H9 (cell line): ENCODE results near the gene ABCC2. TPM values are rescaled to one million over a fixed set of nuclear protein-coding genes. Genes with fewer than 3 reads are reported as not detected.

Source experiments
- DNase-seq: peaks from one replicate; pipeline ENCODE4 v3.0.0-alpha.2; 2017
- H2AFZ ChIP-seq: one replicate; pipeline ENCODE4 v1.6.1; 2013; ENCODE audit warnings: mild to moderate bottlenecking, low read length, control low read depth, moderate library complexity
- H2AK5ac ChIP-seq: 2 replicates; pipeline ENCODE4 v1.6.1; 2013; ENCODE audit warnings: low read length, control low read depth, mixed read lengths; ENCODE audit not compliant: insufficient read length
- H2BK120ac ChIP-seq: one replicate; pipeline ENCODE4 v1.6.1; 2013; ENCODE audit warnings: low read depth, mild to moderate bottlenecking, low read length, control low read depth, inconsistent platforms; ENCODE audit not compliant: poor library complexity, severe bottlenecking
- H2BK12ac ChIP-seq: 2 replicates; pipeline ENCODE4 v1.6.1; 2013; ENCODE audit warnings: low read length, control low read depth, mixed read lengths, low read depth; ENCODE audit not compliant: insufficient read length
- H2BK15ac ChIP-seq: 2 replicates; pipeline ENCODE4 v1.6.1; 2013; ENCODE audit warnings: low read depth, low read length, control low read depth
- H2BK20ac ChIP-seq: one replicate; pipeline ENCODE4 v1.6.1; 2013; ENCODE audit warnings: low read depth, mild to moderate bottlenecking, low read length, control low read depth, inconsistent platforms; ENCODE audit not compliant: poor library complexity, severe bottlenecking
- H2BK5ac ChIP-seq: 2 replicates; pipeline ENCODE4 v1.6.1; 2013; ENCODE audit warnings: low read length, control low read depth, mixed read lengths; ENCODE audit not compliant: insufficient read length
- H3K14ac ChIP-seq: 2 replicates; pipeline ENCODE4 v1.6.1; 2013; ENCODE audit warnings: low read length, control low read depth; ENCODE audit not compliant: insufficient read depth
- H3K18ac ChIP-seq: 2 replicates; pipeline ENCODE4 v1.6.1; 2013; ENCODE audit warnings: low read depth, mild to moderate bottlenecking, mixed read lengths, low read length, control low read depth; ENCODE audit not compliant: insufficient read length
- H3K23ac ChIP-seq: 2 replicates; pipeline ENCODE4 v1.6.1; 2013; ENCODE audit warnings: low read length, control low read depth, mixed read lengths, low read depth; ENCODE audit not compliant: insufficient read length
- H3K23me2 ChIP-seq: 2 replicates; pipeline ENCODE4 v1.6.1; 2013; ENCODE audit warnings: low read depth, mild to moderate bottlenecking, mixed read lengths, low read length, control low read depth; ENCODE audit not compliant: insufficient read length, poor library complexity, severe bottlenecking
- H3K27ac ChIP-seq: 2 replicates; pipeline ENCODE4 v1.5.1; 2013; ENCODE audit warnings: low read length, control low read depth, mixed read lengths, low read depth; ENCODE audit not compliant: insufficient read length
- H3K27me3 ChIP-seq: 2 replicates; pipeline ENCODE4 v1.6.1; 2013; ENCODE audit warnings: low read length, control low read depth, inconsistent platforms; ENCODE audit not compliant: insufficient read depth
- H3K4ac ChIP-seq: 2 replicates; pipeline ENCODE4 v1.6.1; 2013; ENCODE audit warnings: low read depth, mild to moderate bottlenecking, control low read depth, inconsistent platforms, low read length, moderate library complexity
- H3K4me1 ChIP-seq: 2 replicates; pipeline ENCODE4 v1.6.1; 2013; ENCODE audit warnings: low read length, control low read depth, inconsistent platforms; ENCODE audit not compliant: insufficient read depth
- H3K4me2 ChIP-seq: 2 replicates; pipeline ENCODE4 v1.6.1; 2013; ENCODE audit warnings: low read length, control low read depth, mixed read lengths; ENCODE audit not compliant: insufficient read length, insufficient read depth
- H3K56ac ChIP-seq: 2 replicates; pipeline ENCODE4 v1.6.1; 2013; ENCODE audit warnings: low read depth, mild to moderate bottlenecking, mixed read lengths, low read length, control low read depth; ENCODE audit not compliant: insufficient read length
- H3K79me1 ChIP-seq: 2 replicates; pipeline ENCODE4 v1.6.1; 2013; ENCODE audit warnings: low read depth, mild to moderate bottlenecking, moderate library complexity, low read length, control low read depth, inconsistent platforms; ENCODE audit not compliant: insufficient read depth, poor library complexity, severe bottlenecking
- H3K79me2 ChIP-seq: 2 replicates; pipeline ENCODE4 v1.6.1; 2013; ENCODE audit warnings: low read length, control low read depth, inconsistent platforms; ENCODE audit not compliant: insufficient read depth
- H3K9ac ChIP-seq: 2 replicates; pipeline ENCODE4 v1.6.1; 2013; ENCODE audit warnings: low read length, control low read depth, mixed read lengths; ENCODE audit not compliant: insufficient read length; ENCODE audit errors: extremely low read depth
- H3K9me3 ChIP-seq: one replicate; pipeline ENCODE4 v1.6.1; 2013; ENCODE audit warnings: low read depth, low read length, inconsistent platforms; ENCODE audit not compliant: control insufficient read depth
- H3T11ph ChIP-seq: one replicate; pipeline ENCODE4 v1.6.1; 2013; ENCODE audit warnings: mild to moderate bottlenecking, low read length, control low read depth, inconsistent platforms
- H4K20me1 ChIP-seq: one replicate; pipeline ENCODE4 v1.6.1; 2013; ENCODE audit not compliant: control insufficient read depth, insufficient read length, insufficient read depth
- H4K5ac ChIP-seq: 2 replicates; pipeline ENCODE4 v1.6.1; 2013; ENCODE audit warnings: low read depth, mild to moderate bottlenecking, mixed read lengths, low read length, control low read depth; ENCODE audit not compliant: insufficient read length
- H4K8ac ChIP-seq: replicated peaks from 2 replicates; pipeline ENCODE4 v1.6.1; 2013; ENCODE audit warnings: low read length, control low read depth, mixed read lengths, low read depth; ENCODE audit not compliant: insufficient read length
- H4K91ac ChIP-seq: 2 replicates; pipeline ENCODE4 v1.6.1; 2013; ENCODE audit warnings: low read depth, mild to moderate bottlenecking, moderate library complexity, mixed read lengths, low read length, control low read depth; ENCODE audit not compliant: insufficient read length
- H3K27ac Mint-ChIP-seq, 3 experiments: 2 replicates in 2 of 3; 3 replicates in 1 of 3; pipeline ENCODE4 v1.8.0; 2020 to 2021; ENCODE audit warnings: mixed read lengths in 3 of 3, mild to moderate bottlenecking in 1 of 3, moderate library complexity in 1 of 3
- H3K27me3 Mint-ChIP-seq: 2 replicates; pipeline ENCODE4 v1.8.0; 2021; ENCODE audit warnings: low read depth, mild to moderate bottlenecking, moderate library complexity, mixed read lengths
- H3K36me3 Mint-ChIP-seq, 3 experiments: 2 replicates in 2 of 3; 3 replicates in 1 of 3; pipeline ENCODE4 v1.8.0; 2020 to 2021; ENCODE audit warnings: low read depth in 3 of 3, mixed read lengths in 3 of 3; ENCODE audit not compliant: insufficient read depth in 1 of 3
- H3K4me1 Mint-ChIP-seq, 2 experiments: 2 replicates each; pipeline ENCODE4 v1.8.0; 2020; ENCODE audit warnings: mixed read lengths in 2 of 2
- H3K4me3 Mint-ChIP-seq, 2 experiments: 2 replicates in 1 of 2; 3 replicates in 1 of 2; pipeline ENCODE4 v1.8.0; 2020 to 2021; ENCODE audit warnings: mild to moderate bottlenecking in 2 of 2, mixed read lengths in 2 of 2, moderate library complexity in 1 of 2
- H3K9me3 Mint-ChIP-seq, 2 experiments: 2 replicates in 1 of 2; 3 replicates in 1 of 2; pipeline ENCODE4 v1.8.0; 2020; ENCODE audit warnings: mild to moderate bottlenecking in 2 of 2, mixed read lengths in 2 of 2, moderate library complexity in 1 of 2
- WGBS: extraction: QIAGEN DNeasy Blood & Tissue Kit; methylation state at CpG from one replicate; pipeline ENCODE4 v1.1.7; 2013; ENCODE audit warnings: missing lambda C conversion rate, low lambda C conversion rate, mixed read lengths; ENCODE audit not compliant: insufficient read length; ENCODE audit errors: extremely low coverage; 5-methylcytosine and 5-hydroxymethylcytosine counted together
- total RNA-seq: library from RNA; stranded (reverse); gene quantifications from 2 replicates; pipeline ENCODE4 v1.2.1, GENCODE V29; 2021
- TF ChIP-seq, protein P1 (sequence below): fragments of 200-600 bp; sonication (generic); conservative IDR thresholded peaks from 3 replicates; pipeline ENCODE4 v1.8.0; 2021; ENCODE audit warnings: antibody characterized with exemption, mild to moderate bottlenecking

ABCC2 gene
- total RNA-seq, 1 experiment from 2014 or later = 0.68 TPM

DNA sequence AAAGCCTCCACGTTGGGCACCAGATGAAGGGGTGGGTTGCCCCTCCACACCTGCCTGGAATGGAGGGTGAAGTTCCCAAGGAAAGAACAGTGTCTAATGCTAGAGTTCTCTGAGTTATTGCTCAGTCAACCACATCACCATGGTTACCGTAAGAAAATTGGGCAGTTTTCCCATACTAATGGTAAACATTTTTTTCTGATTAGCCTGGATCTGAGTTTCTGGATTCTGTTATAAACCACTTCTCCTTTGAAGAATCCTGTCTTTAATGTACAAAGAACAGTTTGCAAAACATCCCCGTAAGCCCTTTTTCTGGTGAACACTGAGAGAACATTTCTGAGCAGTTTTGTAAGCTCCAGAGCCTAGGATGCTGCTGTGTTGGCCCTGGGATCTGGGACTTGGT lies 45.5 kb downstream of the ABCC2 start:
- Histone ChIP-seq H3K18ac (no peak overlapping the region), H2AFZ (no peak overlapping the region), H3K4me1 (no peaks in the 10 kb centered on the region), H3K4ac (no peak overlapping the region), H2AK5ac (no peak overlapping the region), H3K23me2 (no peaks in the 10 kb centered on the region), H3K14ac (no peak overlapping the region), H3K4me2 (no peak overlapping the region), H3K9ac (no peak overlapping the region), H3K23ac (no peak overlapping the region), H4K91ac (no peak overlapping the region), H3K9me3 (no peaks in the 10 kb centered on the region), H3K79me2 (no peaks in the 10 kb centered on the region), H4K8ac (no peak overlapping the region), H4K20me1 (no peaks in the 10 kb centered on the region), H3K27me3 (no peaks in the 10 kb centered on the region), H3K56ac (no peak overlapping the region), H2BK12ac (no peak overlapping the region), H3K79me1 (no peaks in the 10 kb centered on the region), H3T11ph (no peak overlapping the region), H3K27ac (no peak overlapping the region), H4K5ac (no peak overlapping the region), H2BK120ac (no peak overlapping the region), H2BK5ac (no peak overlapping the region), H2BK20ac (no peak overlapping the region), H2BK15ac (no peak overlapping the region)
- peaks cover 4 to 5% of the 10 kb centered on the region in 2 experiments; a peak in 2 of 5 replicates for H3K9me3 Mint-ChIP-seq
- no CpG with 5 or more reads among the region's 3 CpGs for WGBS
- H3K4me3 Mint-ChIP-seq = no peak overlapping the region
- H3K36me3 Mint-ChIP-seq = no peaks in the 10 kb centered on the region; a peak in 2 of 7 replicates
- no peaks in the 10 kb centered on the region; a peak in 1 of 4 replicates for H3K4me1 Mint-ChIP-seq
- H3K27me3 Mint-ChIP-seq = peaks cover 4% of the 10 kb centered on the region
- TF ChIP-seq, protein P1, sequence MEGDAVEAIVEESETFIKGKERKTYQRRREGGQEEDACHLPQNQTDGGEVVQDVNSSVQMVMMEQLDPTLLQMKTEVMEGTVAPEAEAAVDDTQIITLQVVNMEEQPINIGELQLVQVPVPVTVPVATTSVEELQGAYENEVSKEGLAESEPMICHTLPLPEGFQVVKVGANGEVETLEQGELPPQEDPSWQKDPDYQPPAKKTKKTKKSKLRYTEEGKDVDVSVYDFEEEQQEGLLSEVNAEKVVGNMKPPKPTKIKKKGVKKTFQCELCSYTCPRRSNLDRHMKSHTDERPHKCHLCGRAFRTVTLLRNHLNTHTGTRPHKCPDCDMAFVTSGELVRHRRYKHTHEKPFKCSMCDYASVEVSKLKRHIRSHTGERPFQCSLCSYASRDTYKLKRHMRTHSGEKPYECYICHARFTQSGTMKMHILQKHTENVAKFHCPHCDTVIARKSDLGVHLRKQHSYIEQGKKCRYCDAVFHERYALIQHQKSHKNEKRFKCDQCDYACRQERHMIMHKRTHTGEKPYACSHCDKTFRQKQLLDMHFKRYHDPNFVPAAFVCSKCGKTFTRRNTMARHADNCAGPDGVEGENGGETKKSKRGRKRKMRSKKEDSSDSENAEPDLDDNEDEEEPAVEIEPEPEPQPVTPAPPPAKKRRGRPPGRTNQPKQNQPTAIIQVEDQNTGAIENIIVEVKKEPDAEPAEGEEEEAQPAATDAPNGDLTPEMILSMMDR = no peak
- no peak overlapping the region for H3K27ac Mint-ChIP-seq
- DNase-seq = no peak
